CMK (cell line): ENCODE measurements around the gene NAA30.
"Not testable (repeated sequence)": the region's sequence is repeated elsewhere in the genome, so short reads cannot be mapped to it uniquely, and the experiment has no call there.

Experiments used
- DNase-seq: peaks from one replicate; pipeline ENCODE4 v3.0.0-alpha.2; 2010; ENCODE audit warnings: low read depth

The NAA30 gene

GRCh38 chr14:57390037-57390805 is at the start of gene NAA30:
Gene NAA30, plus strand, starts transcription at chr14:57390586. Its CDS starts 372 bp downstream, at chr14:57390958.
- peak; percentile 93 for DNase-seq

DNA sequence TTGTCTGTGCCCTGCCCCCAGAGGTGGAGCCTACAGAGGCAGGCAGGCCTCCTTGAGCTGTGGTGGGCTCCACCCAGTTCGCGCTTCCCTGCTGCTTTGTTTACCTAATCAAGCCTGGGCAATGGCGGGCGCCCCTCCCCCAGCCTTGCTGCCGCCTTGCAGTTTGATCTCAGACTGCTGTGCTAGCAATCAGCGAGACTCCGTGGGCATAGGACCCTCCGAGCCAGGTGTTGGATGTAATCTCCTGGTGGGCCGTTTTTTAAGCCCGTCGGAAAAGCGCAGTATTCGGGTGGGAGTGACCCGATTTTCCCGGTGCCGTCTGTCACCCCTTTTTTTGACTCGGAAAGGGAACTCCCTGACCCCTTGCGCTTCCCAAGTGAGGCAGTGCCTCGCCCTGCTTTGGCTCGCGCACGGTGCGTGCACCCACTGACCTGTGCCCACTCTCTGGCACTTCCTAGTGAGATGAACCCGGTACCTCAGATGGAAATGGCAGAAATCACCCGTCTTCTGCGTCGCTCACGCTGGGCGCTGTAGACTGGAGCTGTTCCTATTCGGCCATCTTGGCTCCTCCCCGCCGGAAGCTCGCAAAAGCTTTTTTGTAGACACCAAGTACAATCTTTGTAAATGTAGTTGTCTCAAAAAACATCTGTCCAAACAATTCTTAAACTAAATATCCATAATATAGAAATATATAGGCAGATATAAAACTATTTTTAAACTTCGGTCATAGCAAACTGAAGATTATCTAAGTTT is 46.7 kb upstream of the NAA30 start:
- not testable (repeated sequence) for DNase-seq

- no peak for DNase-seq
These were observed 45.3 kb upstream of the NAA30 start for GRCh38 chr14:57345106-57345505.

DNA sequence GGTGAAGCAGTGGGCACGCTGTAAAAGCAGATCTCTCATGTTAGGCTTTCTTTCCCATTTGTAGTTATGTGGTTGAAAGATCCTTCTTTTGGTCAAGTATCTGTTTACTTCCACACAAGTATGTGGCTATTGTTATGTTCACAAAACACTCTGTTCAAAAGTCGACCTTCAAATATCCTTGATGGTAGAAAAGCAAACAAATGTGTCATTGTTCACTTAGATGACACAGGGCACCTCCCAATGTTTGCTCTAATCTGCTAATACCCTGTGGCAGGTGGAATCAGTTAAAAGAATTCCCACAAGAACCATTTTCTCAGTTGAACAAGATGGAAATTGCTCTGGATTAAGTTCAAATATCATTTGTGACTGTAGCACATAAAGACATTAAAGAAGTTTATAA is 43.6 kb upstream of the NAA30 start:
- DNase-seq: no peak

DNA sequence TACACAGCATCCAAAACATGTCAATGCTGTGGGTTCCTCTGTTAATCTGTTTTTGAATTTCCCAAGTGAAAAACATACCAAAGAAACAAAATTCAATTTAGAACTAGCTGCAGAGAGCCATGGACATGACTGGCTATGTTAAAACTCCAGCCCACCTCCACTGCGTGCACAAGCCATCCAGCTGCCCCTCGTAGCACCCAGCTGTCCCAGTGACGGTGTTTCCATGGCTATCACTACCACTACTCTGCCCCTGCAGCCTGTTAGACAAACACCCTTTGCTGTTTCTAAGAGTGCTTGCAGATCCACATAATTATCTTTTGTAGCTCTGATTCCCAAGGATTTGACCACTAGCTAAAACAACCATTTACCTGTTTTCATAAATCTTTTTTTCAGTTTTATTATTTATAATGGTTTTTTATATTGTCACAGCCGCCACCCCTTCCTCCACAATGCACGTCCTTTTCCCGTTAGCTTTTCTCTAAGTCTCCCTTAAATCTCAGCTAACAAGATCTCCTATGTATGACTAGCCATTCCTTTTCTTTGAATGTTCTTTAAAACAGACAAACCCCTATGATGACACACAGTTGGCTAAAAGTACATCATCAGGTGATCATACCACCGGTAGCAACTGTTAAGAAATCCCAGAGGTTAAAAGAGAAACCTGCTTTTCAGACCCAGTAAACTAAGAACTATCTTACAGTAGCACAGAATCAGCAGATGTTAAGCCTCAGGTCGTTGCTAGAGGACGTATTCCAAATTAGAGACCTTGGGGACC is 37.8 kb upstream of the NAA30 start:
- no peak for DNase-seq

- DNase-seq: no peak
These were observed 35.1 kb upstream of the NAA30 start for GRCh38 chr14:57355081-57355800.

GRCh38 chr14:57362361-57362760 is 28.0 kb upstream of the NAA30 start:
- no peak for DNase-seq

DNA sequence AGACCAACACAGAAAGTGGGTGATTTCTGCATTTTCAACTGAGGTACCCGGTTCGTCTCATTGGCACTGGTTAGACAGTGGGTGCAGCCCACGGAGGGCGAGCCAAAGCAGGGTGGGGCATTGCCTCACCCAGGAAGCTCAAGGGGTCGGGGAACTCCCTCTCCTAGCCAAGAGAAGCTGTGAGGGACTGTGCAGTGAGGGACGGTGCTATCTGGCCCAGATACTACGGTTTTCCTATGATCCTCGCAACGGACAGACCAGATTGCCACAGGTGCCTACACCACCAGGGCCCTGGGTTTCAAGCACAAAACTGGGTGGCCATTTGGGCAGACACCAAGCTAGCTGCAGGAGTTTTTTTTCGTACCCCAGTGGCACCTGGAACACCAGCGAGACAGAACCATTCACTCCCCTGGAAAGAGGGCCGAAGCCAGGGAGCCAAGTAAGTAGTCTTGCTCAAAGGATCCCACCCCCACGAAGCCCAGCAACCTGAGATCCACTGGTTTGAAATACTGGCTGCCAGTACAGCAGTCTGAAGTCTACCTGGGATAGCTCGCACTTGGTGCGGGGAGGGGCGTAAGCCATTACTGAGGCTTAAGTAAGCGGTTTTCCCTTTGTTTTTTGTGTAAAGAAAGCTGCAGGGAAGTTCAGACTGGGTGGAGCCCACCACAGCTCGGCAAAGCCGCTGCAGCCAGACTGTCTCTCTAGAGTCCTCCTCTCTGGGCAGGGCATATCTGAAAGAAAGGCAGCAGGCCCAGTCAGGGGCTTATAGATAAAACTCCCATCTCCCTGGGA is 25.5 kb upstream of the NAA30 start:
- DNase-seq: no peak

DNA sequence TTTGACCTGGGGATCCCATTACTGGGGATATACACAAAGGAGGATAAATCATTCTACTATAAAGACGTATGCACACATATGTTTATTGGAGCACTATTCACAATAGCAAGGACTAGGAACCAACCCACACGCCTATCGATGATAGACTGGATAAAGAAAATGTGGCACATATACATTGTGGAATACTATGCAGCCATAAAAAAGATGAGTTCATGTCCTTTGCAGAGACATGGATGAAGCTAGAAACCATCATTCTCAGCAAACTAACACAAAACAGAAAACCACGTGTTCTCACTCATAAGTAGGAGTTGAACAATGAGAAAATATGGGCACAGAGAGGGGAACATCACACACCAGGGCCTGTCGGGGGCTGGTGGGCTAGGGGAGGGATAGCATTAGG is 20.2 kb upstream of the NAA30 start:
- not testable (repeated sequence) for DNase-seq

DNA sequence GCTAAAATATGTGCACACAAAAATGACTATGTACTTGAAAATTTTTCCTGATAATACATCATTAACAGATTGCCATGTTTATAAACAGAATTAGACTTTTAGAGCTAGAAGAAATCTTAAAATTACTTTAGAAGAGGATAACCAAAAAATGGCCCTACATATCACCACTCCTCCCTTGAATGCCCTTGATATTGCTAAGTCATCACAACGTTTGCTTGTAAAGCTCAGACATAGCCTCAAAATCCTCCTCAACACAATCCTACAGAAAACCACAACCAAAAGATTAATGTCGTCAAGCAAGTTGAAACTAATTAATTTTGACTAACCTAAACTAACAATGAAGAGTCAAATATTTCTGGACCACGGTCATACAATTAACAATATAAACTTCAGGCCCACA is 19.4 kb upstream of the NAA30 start:
- DNase-seq: no peak

DNA sequence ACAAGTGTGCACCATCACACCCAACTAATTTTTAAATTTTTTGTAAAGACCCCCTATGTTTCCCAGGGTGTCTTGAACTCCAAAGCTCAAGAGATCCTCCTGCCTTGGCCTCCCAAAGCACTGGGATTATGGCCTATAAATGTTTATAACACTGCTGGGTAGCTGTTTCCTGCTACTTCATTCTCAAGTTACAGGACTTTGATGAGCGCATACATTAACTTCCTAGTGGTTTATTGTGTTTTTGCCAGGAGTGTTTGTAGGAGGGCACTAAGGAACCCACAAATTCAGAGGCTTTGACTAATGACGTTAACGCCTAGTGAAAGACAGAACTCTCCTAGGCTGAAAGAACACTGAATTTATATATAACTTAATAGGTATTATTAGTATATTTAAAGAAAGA is 15.2 kb upstream of the NAA30 start:
- DNase-seq: no peak

DNA sequence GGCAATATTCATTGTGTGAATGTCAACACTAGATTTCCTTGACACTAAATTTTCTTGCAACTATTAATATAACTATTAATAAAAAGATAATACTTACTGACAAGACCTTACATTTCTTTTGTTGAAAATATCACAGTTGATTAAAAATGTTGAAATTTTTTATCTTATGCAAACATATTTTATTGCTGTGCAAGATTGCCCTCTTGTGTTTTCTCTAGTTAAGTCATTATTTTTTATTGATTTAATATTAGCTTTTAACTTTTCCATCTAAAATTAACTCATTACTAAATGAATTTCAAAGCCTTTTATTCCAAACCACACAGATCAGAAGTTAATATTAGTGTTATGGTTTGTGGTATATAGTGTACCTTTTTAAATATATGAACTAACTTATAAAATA is 11.7 kb upstream of the NAA30 start:
- no peak for DNase-seq

GRCh38 chr14:57380935-57381334 is 9.5 kb upstream of the NAA30 start:
- DNase-seq: no peak

- DNase-seq: no peak
These were observed 8.1 kb upstream of the NAA30 start for GRCh38 chr14:57382283-57382682.

DNA sequence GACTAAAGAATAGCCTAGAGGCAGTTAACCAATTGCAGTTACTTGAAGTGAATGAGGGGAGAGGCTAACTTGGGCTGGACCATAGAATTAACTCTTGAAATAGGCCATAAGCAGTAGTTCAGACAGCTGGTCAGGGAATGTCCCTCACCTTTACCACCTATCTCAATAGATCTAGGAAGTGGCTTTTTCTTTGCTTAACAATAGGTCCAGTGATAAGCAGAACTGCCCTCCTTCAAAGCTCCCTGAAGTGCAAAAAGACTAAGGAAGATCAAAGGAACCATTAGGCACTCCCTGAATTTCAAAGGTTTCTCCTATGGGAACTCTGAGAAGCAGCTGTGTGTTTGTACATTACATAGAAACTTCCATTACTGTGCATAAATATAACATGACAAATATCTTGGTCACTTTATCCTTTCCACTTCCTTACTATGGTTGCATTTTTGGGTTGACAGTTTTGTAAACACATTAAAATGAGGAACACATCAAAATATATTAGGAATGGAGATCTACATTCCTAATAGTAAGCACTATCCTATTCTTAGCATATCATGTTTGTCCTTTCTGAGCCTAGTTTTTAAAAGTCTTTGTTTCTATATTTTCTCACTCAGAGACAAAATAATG is 7.2 kb upstream of the NAA30 start:
- no peak for DNase-seq

DNA sequence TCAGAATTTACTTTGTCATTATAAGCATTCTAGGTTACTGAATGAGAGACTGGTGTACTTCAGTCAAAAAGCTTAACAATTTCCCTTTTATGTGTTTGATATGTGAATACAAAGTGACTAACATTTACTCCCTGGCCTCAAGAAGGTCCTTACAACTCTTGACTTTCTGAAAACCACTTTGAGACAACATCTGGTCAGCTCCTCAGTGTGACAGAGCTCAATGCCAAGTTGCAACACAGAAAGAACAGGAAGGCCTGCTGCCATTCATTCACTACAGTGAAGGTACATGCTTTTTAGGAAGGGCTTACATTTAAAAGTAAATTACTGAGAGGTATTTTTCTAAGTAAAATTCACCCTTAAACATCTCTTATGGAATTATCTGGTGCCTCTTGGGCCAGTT is 2.3 kb upstream of the NAA30 start:
- no peak for DNase-seq

DNA sequence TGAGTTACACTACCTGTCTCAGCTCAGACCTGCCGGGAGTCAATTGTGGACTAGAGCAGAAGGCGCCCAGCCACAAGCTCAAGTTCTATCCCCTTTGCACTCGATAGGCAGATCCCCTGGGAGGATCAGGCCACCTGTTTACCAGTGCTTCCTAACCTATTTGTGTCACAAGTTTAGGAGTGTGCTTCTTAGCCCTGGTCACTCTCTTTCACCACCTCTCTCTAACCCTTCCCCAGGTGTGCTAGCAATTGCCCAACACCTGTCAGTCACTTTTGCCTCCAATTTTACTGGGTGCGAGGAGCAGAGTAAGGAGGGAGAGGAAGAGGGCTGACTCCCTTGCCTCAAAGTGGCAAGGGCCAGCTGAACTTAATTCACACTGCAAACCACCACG is 745 bp upstream of the NAA30 start:
- no peak for DNase-seq

DNA sequence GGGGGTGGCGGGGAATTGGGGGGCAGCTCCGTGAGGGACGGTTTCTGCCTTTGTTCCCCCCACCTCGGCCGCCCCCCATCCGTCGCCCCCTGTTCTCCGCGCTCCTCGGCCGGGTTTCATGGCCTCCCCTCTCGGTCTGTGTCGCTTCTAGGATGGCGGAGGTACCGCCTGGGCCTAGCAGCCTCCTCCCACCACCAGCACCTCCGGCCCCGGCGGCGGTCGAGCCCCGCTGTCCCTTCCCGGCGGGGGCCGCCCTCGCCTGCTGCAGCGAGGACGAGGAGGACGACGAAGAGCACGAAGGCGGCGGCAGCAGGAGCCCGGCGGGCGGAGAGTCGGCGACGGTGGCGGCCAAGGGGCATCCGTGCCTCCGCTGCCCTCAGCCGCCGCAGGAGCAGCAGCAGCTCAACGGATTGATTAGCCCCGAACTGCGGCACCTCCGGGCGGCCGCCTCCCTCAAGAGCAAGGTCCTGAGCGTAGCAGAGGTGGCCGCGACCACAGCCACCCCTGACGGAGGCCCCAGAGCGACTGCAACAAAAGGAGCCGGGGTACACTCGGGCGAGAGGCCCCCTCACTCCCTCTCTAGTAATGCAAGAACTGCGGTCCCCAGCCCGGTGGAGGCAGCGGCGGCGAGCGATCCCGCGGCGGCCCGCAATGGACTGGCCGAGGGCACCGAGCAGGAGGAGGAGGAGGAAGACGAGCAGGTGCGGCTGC is 575 bp downstream of the NAA30 start:
- no peak for DNase-seq

- DNase-seq: no peak
These were observed 1.3 kb downstream of the NAA30 start for GRCh38 chr14:57391517-57392195.

DNA sequence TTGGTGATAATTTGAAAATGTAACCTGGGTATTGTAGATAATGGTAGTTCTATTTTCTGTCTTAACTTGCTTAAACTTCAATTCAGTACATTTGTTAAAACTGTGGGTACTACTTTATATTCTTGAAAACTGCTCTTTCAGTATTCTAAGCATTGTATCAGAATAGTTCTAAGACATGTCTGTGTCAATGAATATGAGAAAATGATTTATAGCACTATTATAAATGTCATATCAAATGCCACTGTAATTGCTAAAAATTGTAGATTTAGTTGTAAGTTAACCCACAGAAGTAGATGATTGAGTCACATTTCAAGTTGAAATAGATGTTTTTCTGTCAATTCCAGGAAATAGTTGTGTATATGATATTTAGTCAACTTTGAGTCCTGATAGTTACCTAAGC is 2.4 kb downstream of the NAA30 start:
- DNase-seq: no peak
